ENCODE results near the gene VPS45. TPM values are rescaled to one million over a fixed set of nuclear protein-coding genes. Genes with fewer than 3 reads are reported as not detected.

Gene VPS45
- polyA plus RNA-seq, 1 donor (not counting 4 experiments of a cell fraction or from before 2014, with no cell fraction given), result 40.0 TPM

DNA sequence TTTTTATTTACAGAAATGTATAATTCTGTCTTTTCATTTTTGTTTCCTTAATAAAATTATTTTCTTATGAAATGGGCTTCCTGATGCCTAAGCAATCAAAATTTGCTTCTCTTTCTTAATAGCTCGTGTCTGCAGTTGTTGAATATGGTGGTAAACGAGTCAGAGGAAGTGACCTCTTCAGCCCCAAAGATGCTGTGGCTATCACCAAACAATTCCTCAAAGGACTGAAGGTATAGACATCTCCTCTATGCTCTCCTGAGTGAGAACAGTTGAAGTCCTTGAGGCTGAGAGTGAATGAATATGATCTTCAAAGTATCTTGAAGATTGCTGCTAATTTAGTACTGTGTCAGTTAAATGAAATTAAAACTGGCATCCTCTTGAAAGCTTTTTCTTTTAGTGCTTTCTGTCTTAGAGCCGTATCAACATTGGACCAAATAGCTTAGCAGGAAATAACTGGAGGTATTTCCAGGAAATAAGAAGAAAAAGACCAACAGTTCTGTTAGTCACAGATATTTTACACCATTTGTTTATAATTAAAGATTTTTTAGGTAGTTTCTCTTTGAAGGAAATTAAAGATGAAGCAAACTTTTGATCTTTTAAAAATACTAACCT lies 24.7 kb downstream of the VPS45 start:
- H3K9ac ChIP-seq (ENCODE audit: control insufficient read depth, extremely low read depth, insufficient read depth, low read length), result no peak overlapping the region

DNA sequence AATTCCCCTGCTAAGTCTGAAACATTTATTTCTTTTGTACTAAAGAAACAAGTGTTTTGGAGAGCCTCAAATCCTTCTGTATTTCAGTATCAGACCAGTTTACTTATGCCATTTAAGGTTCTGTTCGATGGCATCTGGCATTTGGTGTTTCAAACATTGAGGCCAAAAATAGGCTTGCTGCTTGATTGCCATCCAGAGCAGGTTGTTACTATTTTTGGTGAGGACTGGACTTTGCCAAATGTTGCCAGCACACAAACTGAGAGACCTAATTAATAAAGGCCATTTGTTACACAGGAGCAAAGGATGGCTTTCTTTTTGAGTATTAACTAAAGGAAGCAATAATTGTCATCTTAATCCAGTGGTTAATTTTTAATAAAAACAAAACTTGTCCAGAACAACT lies 26.2 kb downstream of the VPS45 start:
- FAIRE-seq, result no peak
- no peaks in the 10 kb centered on the region for H3K9me3 ChIP-seq (ENCODE audit: control insufficient read depth, low read depth, low read length)

More for the DNA sequence above, 24.7 kb downstream of the VPS45 start:
- DNase-seq (ENCODE audit: low read depth, low spot score), result no peak
- dilution Hi-C loops (cut with MboI; ENCODE audit: extremely low pct_ligation_motif_present, low sequenced_read_pairs), result no loop called here
- H2AFZ ChIP-seq (ENCODE audit: control insufficient read depth, low read length), result no peak overlapping the region
- H3K36me3 ChIP-seq (ENCODE audit: control insufficient read depth in 2 of 2, extremely low read depth in 1 of 2, insufficient read depth in 2 of 2, low read length in 2 of 2), result peaks cover 3 to 6% of the 10 kb centered on the region in 2 experiments
- H3K4me3 ChIP-seq (ENCODE audit: control insufficient read depth in 2 of 3, extremely low read depth in 1 of 3, insufficient read depth in 2 of 3, low read depth in 1 of 3, low read length in 3 of 3), result no peak overlapping the region
- no peak for FAIRE-seq
- no peak overlapping the region for H3K27ac ChIP-seq (ENCODE audit: control insufficient read depth, insufficient read depth, low read length)
- H4K20me1 ChIP-seq (ENCODE audit: control insufficient read depth, extremely low read depth, insufficient read depth, low read length), result no peaks in the 10 kb centered on the region
- peaks cover 4% of the 10 kb centered on the region for H3K4me1 ChIP-seq (ENCODE audit: control insufficient read depth, extremely low read depth, insufficient read depth, low read length)
- H3K9me3 ChIP-seq (ENCODE audit: control insufficient read depth, low read depth, low read length), result no peaks in the 10 kb centered on the region
- no peaks in the 10 kb centered on the region for H3K9me1 ChIP-seq (ENCODE audit: control insufficient read depth, extremely low read depth, insufficient read depth, low read length)
- no peaks in the 10 kb centered on the region for H3K27me3 ChIP-seq (ENCODE audit: control insufficient read depth, extremely low read depth, insufficient read depth, low read length)
- H3K4me2 ChIP-seq (ENCODE audit: control insufficient read depth, extremely low read depth, insufficient read depth, low read depth, low read length), result no peak overlapping the region
- TF ChIP-seq EZH2 (IDR thresholded peaks at IDR 0.05; ENCODE audit: low read length) (no peak), CTCF (optimal IDR thresholded peaks at IDR 0.05 in 1 of 3, IDR thresholded peaks at IDR 0.05 in 1 of 3, conservative IDR thresholded peaks at IDR 0.05 in 1 of 3; ENCODE audit: extremely low read depth in 1 of 3, insufficient read depth in 2 of 3, low read length in 3 of 3) (no peak)
- no peaks in the 10 kb centered on the region for H3K79me2 ChIP-seq (ENCODE audit: control insufficient read depth, insufficient read depth, low read length)

More for the DNA sequence above, 26.2 kb downstream of the VPS45 start:
- no peaks in the 10 kb centered on the region for H3K9me1 ChIP-seq (ENCODE audit: control insufficient read depth, extremely low read depth, insufficient read depth, low read length)
- no peak overlapping the region for H3K27ac ChIP-seq (ENCODE audit: control insufficient read depth, insufficient read depth, low read length)
- no peaks in the 10 kb centered on the region for H3K27me3 ChIP-seq (ENCODE audit: control insufficient read depth, extremely low read depth, insufficient read depth, low read length)
- H3K79me2 ChIP-seq (ENCODE audit: control insufficient read depth, insufficient read depth, low read length), result no peaks in the 10 kb centered on the region
- no peak overlapping the region for H3K9ac ChIP-seq (ENCODE audit: control insufficient read depth, extremely low read depth, insufficient read depth, low read length)
- H3K4me3 ChIP-seq (ENCODE audit: control insufficient read depth in 2 of 3, extremely low read depth in 1 of 3, insufficient read depth in 2 of 3, low read depth in 1 of 3, low read length in 3 of 3), result no peak overlapping the region
- no peak overlapping the region for H3K4me2 ChIP-seq (ENCODE audit: control insufficient read depth, extremely low read depth, insufficient read depth, low read depth, low read length)
- H2AFZ ChIP-seq (ENCODE audit: control insufficient read depth, low read length), result no peak overlapping the region
- peaks cover 4% of the 10 kb centered on the region for H3K4me1 ChIP-seq (ENCODE audit: control insufficient read depth, extremely low read depth, insufficient read depth, low read length)
- TF ChIP-seq EZH2 (IDR thresholded peaks at IDR 0.05; ENCODE audit: low read length) (no peak), CTCF (optimal IDR thresholded peaks at IDR 0.05 in 1 of 3, IDR thresholded peaks at IDR 0.05 in 1 of 3, conservative IDR thresholded peaks at IDR 0.05 in 1 of 3; ENCODE audit: extremely low read depth in 1 of 3, insufficient read depth in 2 of 3, low read length in 3 of 3) (no peak)
- no peaks in the 10 kb centered on the region for H4K20me1 ChIP-seq (ENCODE audit: control insufficient read depth, extremely low read depth, insufficient read depth, low read length)
- dilution Hi-C loops (cut with MboI; ENCODE audit: extremely low pct_ligation_motif_present, low sequenced_read_pairs), result no loop called here
- H3K36me3 ChIP-seq (ENCODE audit: control insufficient read depth in 2 of 2, extremely low read depth in 1 of 2, insufficient read depth in 2 of 2, low read length in 2 of 2), result peaks cover 3 to 6% of the 10 kb centered on the region in 2 experiments
- no peak for DNase-seq (ENCODE audit: low read depth, low spot score)
